K562 (cell line): ENCODE measurements around the gene SLC19A1. TPM values are rescaled to one million over a fixed set of nuclear protein-coding genes. Genes with fewer than 3 reads are reported as not detected.

Source experiments
- ATAC-seq: fragments of 200-7000 bp; cut with Tn5 transposase; 3 replicates; pipeline ENCODE4 v1.9.1; 2020; ENCODE audit warnings: moderate library complexity
- BruUV-seq: library from RNA; stranded (reverse); fragments of 400-500 nt; replicated peaks from 2 replicates; lab custom pipeline; 2021; lab: Mats Ljungman, UMichigan
- CTCF ChIA-PET: fragments of 300-600 bp; formaldehyde crosslinking; extraction: SDS; loops from one replicate; lab custom pipeline; 2021; ENCODE audit warnings: low intra/inter-chr PET ratio; lab: Yijun Ruan, JAX
- POLR2A ChIA-PET: fragments of 300-600, 350-650 bp; sonication (Branson Sonifier 250); formaldehyde crosslinking; extraction: SDS; loops from one replicate; lab custom pipeline; 2021; ENCODE audit warnings: antibody characterized with exemption, inconsistent platforms; lab: Yijun Ruan, JAX
- DNase-seq, 4 experiments: peaks; one replicate each; pipeline versions ENCODE4 v3.0.0 to v3.0.0-alpha.2; 2011 to 2018; ENCODE audit warnings: low spot score in 3 of 4, mixed read lengths in 3 of 4; ENCODE audit errors: extremely low read depth in 1 of 4
- FAIRE-seq: peaks from 2 replicates; lab custom pipeline; 2011; peaks lifted over from hg19 to GRCh38; lab: Jason Lieb, UNC
- H2AFZ ChIP-seq: 2 replicates; pipeline ENCODE4 v1.6.0; 2011; ENCODE audit warnings: low read depth, low read length, control low read depth, inconsistent platforms
- H3K27ac ChIP-seq: fragments of 200-600 bp; 3 replicates; pipeline ENCODE4 v1.8.0; 2011; ENCODE audit warnings: low read depth, mild to moderate bottlenecking, control low read depth, inconsistent platforms, low read length, moderate library complexity, mixed read lengths; ENCODE audit errors: extremely low read depth
- H3K27me3 ChIP-seq, 2 experiments: fragments of 300-600 bp in 1 of 2; 2 replicates in 1 of 2; 3 replicates in 1 of 2; pipeline versions ENCODE4 v1.6.0 to v1.8.0; 2011; ENCODE audit warnings: inconsistent platforms in 2 of 2, low read length in 2 of 2, mild to moderate bottlenecking in 1 of 2, mixed read lengths in 1 of 2, moderate library complexity in 1 of 2; ENCODE audit not compliant: control insufficient read depth in 2 of 2, insufficient read depth in 2 of 2
- H3K36me3 ChIP-seq: fragments of 300-600 bp; 3 replicates; pipeline ENCODE4 v1.8.0; 2011; ENCODE audit warnings: mild to moderate bottlenecking, low read length, inconsistent platforms; ENCODE audit not compliant: control insufficient read depth, insufficient read depth
- H3K4me1 ChIP-seq, 2 experiments: fragments of 200-600 bp in 1 of 2; replicated peaks in 1 of 2; 2 replicates in 1 of 2; 3 replicates in 1 of 2; pipeline versions ENCODE4 v1.5.1 to v1.8.0; 2011; ENCODE audit warnings: inconsistent platforms in 2 of 2, low read length in 2 of 2, mild to moderate bottlenecking in 1 of 2, mixed read lengths in 1 of 2, moderate library complexity in 1 of 2; ENCODE audit not compliant: control insufficient read depth in 2 of 2, insufficient read depth in 2 of 2
- H3K4me2 ChIP-seq: 2 replicates; pipeline ENCODE4 v1.6.1; 2011; ENCODE audit warnings: low read length, control low read depth, inconsistent platforms, mixed read lengths; ENCODE audit not compliant: insufficient read depth
- H3K4me3 ChIP-seq: fragments of 200-600 bp; sonication (generic), shearing (Covaris generic); 2 replicates; pipeline ENCODE4 v1.5.1; 2016; ENCODE audit warnings: control low read depth, inconsistent platforms
- H3K79me2 ChIP-seq: fragments of 200-600 bp; 3 replicates; pipeline ENCODE4 v1.8.0; 2011; ENCODE audit warnings: low read length, inconsistent platforms; ENCODE audit not compliant: control insufficient read depth, insufficient read depth
- H3K9ac ChIP-seq, 2 experiments: 2 replicates each; pipeline versions ENCODE4 v1.6.0 to v1.6.1; 2011; ENCODE audit warnings: low read depth in 2 of 2, low read length in 2 of 2, control low read depth in 1 of 2, inconsistent platforms in 1 of 2, mild to moderate bottlenecking in 1 of 2, mixed read lengths in 1 of 2; ENCODE audit not compliant: insufficient read depth in 1 of 2
- H3K9me1 ChIP-seq: one replicate; pipeline ENCODE4 v1.6.0; 2011; ENCODE audit warnings: inconsistent platforms, mild to moderate bottlenecking, low read length, moderate library complexity; ENCODE audit not compliant: control insufficient read depth, insufficient read depth
- H3K9me3 ChIP-seq: replicated peaks from 2 replicates; pipeline ENCODE4 v1.5.1; 2011; ENCODE audit warnings: low read depth, low read length, inconsistent platforms; ENCODE audit not compliant: control insufficient read depth, insufficient read depth
- H4K20me1 ChIP-seq: replicated peaks from 2 replicates; pipeline ENCODE4 v1.6.1; 2011; ENCODE audit warnings: low read length, inconsistent platforms, mixed read lengths; ENCODE audit not compliant: control insufficient read depth, insufficient read depth
- DLX4 ChIP-seq: fragments of 250-450 bp; sonication (Bioruptor Pico); IDR thresholded peaks from 2 replicates; pipeline ENCODE4 v1.6.1; 2021; ENCODE audit warnings: mild to moderate bottlenecking
- HDGF ChIP-seq: fragments of 450-650 bp; IDR thresholded peaks from 2 replicates; pipeline ENCODE4 v1.6.1; 2016
- NR2C2 ChIP-seq, 2 experiments: fragments of 200-800 bp in 1 of 2; sonication (Bioruptor generic) in 1 of 2; sonication (generic) in 1 of 2; formaldehyde crosslinking in 1 of 2; IDR thresholded peaks; 2 replicates each; pipeline versions ENCODE4 v1.6.1 to v1.8.0; 2016 to 2022; ENCODE audit warnings: mild to moderate bottlenecking in 1 of 2, missing compliant biosample characterization in 1 of 2, missing genetic modification characterization in 1 of 2, missing genetic modification reagents in 1 of 2
- WGBS: fragments of 100-300 bp; shearing (Covaris generic); methylation state at CpG from one replicate; pipeline ENCODE4 v1.1.6; 2016; ENCODE audit warnings: low coverage, mixed read lengths; ENCODE audit not compliant: insufficient coverage; ENCODE audit errors: missing lambda C conversion rate; 5-methylcytosine and 5-hydroxymethylcytosine counted together
- in situ Hi-C: fragments of 300-500 bp; cut with MboI; formaldehyde crosslinking; loops from 4 replicates; pipeline ENCODE4 v1.15.0; 2018; ENCODE audit warnings: inconsistent platforms, mixed read lengths
- intact Hi-C: fragments of 100-400 bp; cut with micrococcal nuclease; formaldehyde crosslinking; loops from 2 replicates; pipeline ENCODE4 v1.14.2; 2022
- polyA plus RNA-seq, 8 experiments: library from polyadenylated mRNA; depleted of rRNA in 4 of 8; stranded (reverse) in 5 of 8; unstranded in 3 of 8; fragments of >200 nt; fragmentation: Nextera tagmentation in 2 of 8; fragmentation: Illumina TruSeq in 1 of 8; extraction: Ambion mirVana in 2 of 8; extraction: Trizol in 1 of 8; gene quantifications; 2 replicates each; pipeline versions ENCODE4 v1.2.1 to v1.2.3, GENCODE V29; 2011 to 2014; ENCODE audit warnings: inconsistent platforms in 1 of 8, missing spikeins in 1 of 8
- total RNA-seq, 7 experiments: library from RNA; depleted of rRNA in 6 of 7; stranded (reverse); fragments of >200 nt in 6 of 7; fragmentation: Illumina TruSeq in 2 of 7; extraction: Trizol in 2 of 7; gene quantifications; 2 replicates each; pipeline versions ENCODE4 v1.2.1 to v1.2.3, GENCODE V29; 2011 to 2021; ENCODE audit warnings: low replicate concordance in 1 of 7

SLC19A1 gene
- total and polyA plus RNA-seq, 9 of the 15 experiments (the other 6 are each of a cell fraction or from before 2014, with no cell fraction given), result 0.65 to 88.7 (median 12.0) TPM

DNA sequence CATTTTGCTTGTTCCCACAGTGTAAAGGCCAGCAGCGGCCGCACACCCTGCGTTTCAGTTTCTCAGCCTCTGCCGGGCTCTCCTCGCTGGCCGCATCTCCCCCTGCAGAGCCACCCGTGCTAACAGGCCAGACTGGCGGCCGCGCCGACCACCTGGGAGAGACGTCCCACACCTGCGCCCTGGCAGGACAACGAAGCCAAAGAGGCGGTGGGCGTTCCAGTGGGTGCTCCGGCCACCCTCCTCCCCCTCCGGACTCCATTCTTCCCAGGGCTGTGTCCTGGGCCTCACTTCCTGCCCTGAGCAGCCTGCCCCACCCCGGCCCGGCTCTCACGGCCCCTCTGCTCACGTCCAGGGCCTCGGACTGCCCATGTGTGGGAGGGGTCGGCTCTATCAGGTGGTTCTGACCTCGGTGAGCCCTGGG lies 31.9 kb upstream of the SLC19A1 start:
- no TSS peak for BruUV-seq
- Histone ChIP-seq H3K36me3 (no peaks in the 10 kb centered on the region), H2AFZ (no peak overlapping the region), H3K27me3 (peaks cover 77 to 86% of the 10 kb centered on the region in 2 experiments), H3K4me3 (no peak overlapping the region), H3K4me2 (no peak overlapping the region), H4K20me1 (peaks cover 3% of the 10 kb centered on the region; the same call in 1 of the 2 replicates), H3K4me1 (peaks cover 0 to 28% of the 10 kb centered on the region in 2 experiments; a peak in 2 of 5 replicates), H3K79me2 (no peaks in the 10 kb centered on the region), H3K9me3 (no peaks in the 10 kb centered on the region; the same call in 1 of the 2 replicates), H3K9ac (peak overlapping the region in 1 of 2 experiments; percentile 55; a peak in 2 of 4 replicates), H3K9me1 (no peaks in the 10 kb centered on the region), H3K27ac (no peak overlapping the region)
- in situ Hi-C loops (no loop called here), intact Hi-C loops (no loop called here)
- CTCF ChIA-PET, result no interaction called here
- DNase-seq (no peak), ATAC-seq (no peak; the same call in 2 of the 3 replicates), FAIRE-seq (no peak)
- no peak for TF ChIP-seq NR2C2 (CRISPR knock-in tag; IDR thresholded peaks at IDR 0.05)
- TF ChIP-seq NR2C2 (tag; IDR thresholded peaks at IDR 0.05), result no peak
- POLR2A ChIA-PET, result interaction anchor here (2.4 kb wide), 1 partner anchor 11 kb away, joined by 6 read pairs; no protein-coding TSS in a partner anchor
- 20% methylated on average over 18 of the region's 25 CpGs for WGBS

- H3K9ac ChIP-seq, result peak overlapping the region in 1 of 2 experiments; percentile 33; a peak in 2 of 4 replicates
- TF ChIP-seq HDGF (no peak), DLX4 (no peak)
- TF ChIP-seq, all 486 proteins: peak for 0
- ATAC-seq (peak; percentile 33; the same call in 2 of the 3 replicates), FAIRE-seq (peak; percentile 57), DNase-seq (no peak)
- 18% methylated on average over 14 of the region's 14 CpGs for WGBS
- H3K79me2 ChIP-seq, result no peaks in the 10 kb centered on the region
- POLR2A ChIA-PET, result interaction anchor here (2.4 to 3.6 kb wide), 2 partner anchors 11 to 17 kb away, joined by 6 to 12 read pairs; no protein-coding TSS in a partner anchor
- peaks cover 8% of the 10 kb centered on the region for H4K20me1 ChIP-seq
- no peak overlapping the region for H3K4me2 ChIP-seq
- H3K9me3 ChIP-seq, result no peaks in the 10 kb centered on the region; the same call in 1 of the 2 replicates
- in situ Hi-C loops (no loop called here), intact Hi-C loops (no loop called here)
- no peak overlapping the region for H2AFZ ChIP-seq
- no peaks in the 10 kb centered on the region for H3K36me3 ChIP-seq
- peaks cover 0 to 26% of the 10 kb centered on the region in 2 experiments; a peak in 2 of 5 replicates for H3K4me1 ChIP-seq
- no peak overlapping the region for H3K27ac ChIP-seq
- BruUV-seq, result no TSS peak
- H3K4me3 ChIP-seq, result no peak overlapping the region
- H3K27me3 ChIP-seq, result peaks cover 80 to 87% of the 10 kb centered on the region in 2 experiments
- no peaks in the 10 kb centered on the region for H3K9me1 ChIP-seq
- CTCF ChIA-PET, result no interaction called here
These were observed 31.3 kb upstream of the SLC19A1 start for GRCh38 chr21:45573452-45574035.
